ENCODE measurements around the gene OR52W1. TPM values are rescaled to one million over a fixed set of nuclear protein-coding genes. Genes with fewer than 3 reads are reported as not detected.

The OR52W1 gene
- total RNA-seq, 1 experiment from 2014 or later = not detected

GRCh38 chr11:6196396-6196795 lies 2.6 kb upstream of the OR52W1 start:
- H3K36me3 ChIP-seq (ENCODE audit: control insufficient read depth in 1 of 2, insufficient read depth in 2 of 2, low read length in 2 of 2) = no peaks in the 10 kb centered on the region
- no peak for TF ChIP-seq CTCF (IDR thresholded peaks at IDR 0.05 in 2 of 3, conservative IDR thresholded peaks at IDR 0.05 in 1 of 3; ENCODE audit: borderline replicate concordance in 1 of 3, insufficient read depth in 1 of 3, low read depth in 2 of 3, low read length in 2 of 3)
- no peak for TF ChIP-seq ZNF274 (IDR thresholded peaks at IDR 0.05; ENCODE audit: low read depth, low read length)
- TF ChIP-seq EZH2phosphoT487 (IDR thresholded peaks at IDR 0.05; ENCODE audit: borderline replicate concordance) = no peak
- no peak for TF ChIP-seq YY1 (IDR thresholded peaks at IDR 0.05; ENCODE audit: extremely low read depth, insufficient replicate concordance, low read depth, low read length)
- TF ChIP-seq EZH2 (IDR thresholded peaks at IDR 0.05) = no peak
- no peak for TF ChIP-seq SRF (IDR thresholded peaks at IDR 0.05; ENCODE audit: low read depth)
- TF ChIP-seq POLR2AphosphoS5 (IDR thresholded peaks at IDR 0.05; ENCODE audit: low read depth, low read length) = no peak
- no peak for TF ChIP-seq MAX (IDR thresholded peaks at IDR 0.05)
- TF ChIP-seq POLR2A (IDR thresholded peaks at IDR 0.05; ENCODE audit: borderline replicate concordance, extremely low read depth, insufficient read depth, insufficient read length) = no peak
- no peak for TF ChIP-seq REST (IDR thresholded peaks at IDR 0.05; ENCODE audit: low read depth)
- TF ChIP-seq SIN3A (IDR thresholded peaks at IDR 0.05; ENCODE audit: low read depth) = no peak
- no peak for TF ChIP-seq ZBTB33 (IDR thresholded peaks at IDR 0.05; ENCODE audit: extremely low read depth, insufficient replicate concordance, low read length)
- TF ChIP-seq EGR1 (IDR thresholded peaks at IDR 0.05; ENCODE audit: low read depth) = no peak
- no peak overlapping the region for H3K4me3 ChIP-seq (replicated peaks in 1 of 2; ENCODE audit: low read depth in 1 of 2, low read length in 2 of 2)
- RAD21 ChIA-PET (ENCODE audit: low non-redundant PET in 1 of 2, low total read pairs in 2 of 2, uncharacterized antibody in 2 of 2, unreplicated experiment in 2 of 2) = no interaction called here
- H3K4me1 ChIP-seq (ENCODE audit: control insufficient read depth in 1 of 2, insufficient read depth in 2 of 2, low read length in 2 of 2) = no peaks in the 10 kb centered on the region
- H3K27me3 ChIP-seq (ENCODE audit: insufficient read depth, low read length) = peaks cover 50% of the 10 kb centered on the region
- no peak overlapping the region for H2AFZ ChIP-seq (ENCODE audit: low read depth, low read length, poor library complexity, severe bottlenecking)
- H3K9ac ChIP-seq (ENCODE audit: low read length) = no peak overlapping the region
- H3K9me3 ChIP-seq (ENCODE audit: control insufficient read depth in 1 of 2, insufficient read depth in 1 of 2, low read depth in 1 of 2, low read length in 2 of 2) = no peaks in the 10 kb centered on the region
- DNase-seq (ENCODE audit: low read depth, low spot score) (no peak), ATAC-seq (no peak)
- intact Hi-C loops (cut with micrococcal nuclease) = no loop called here
- H4K20me1 ChIP-seq (ENCODE audit: insufficient read depth) = no peaks in the 10 kb centered on the region
- no peak overlapping the region for H3K27ac ChIP-seq (ENCODE audit: low read depth, low read length)
- no peaks in the 10 kb centered on the region for H3K79me2 ChIP-seq (ENCODE audit: insufficient read depth, low read length)
- no TSS peak for BruUV-seq (replicated peaks)
- H3K9me2 ChIP-seq (ENCODE audit: insufficient read depth) = no peaks in the 10 kb centered on the region
- H3K4me2 ChIP-seq (ENCODE audit: low read length) = no peak overlapping the region
- CTCF ChIA-PET = no interaction called here
- POLR2A ChIA-PET = no interaction called here

Data from HCT116 (cell line).